Karpas-422 (cell line): ENCODE measurements around the gene ZRANB1. TPM values are rescaled to one million over a fixed set of nuclear protein-coding genes. Genes with fewer than 3 reads are reported as not detected.
"Not testable (repeated sequence)": the region's sequence is repeated elsewhere in the genome, so short reads cannot be mapped to it uniquely, and the experiment has no call there.

Source experiments
- DNase-seq: peaks from one replicate; pipeline ENCODE4 v3.0.0-alpha.2; 2015
- H2AFZ ChIP-seq: fragments of 200-600 bp; sonication (generic); 2 replicates; pipeline ENCODE4 v1.6.1; 2014; ENCODE audit warnings: antibody characterized with exemption, low read length, mixed read lengths
- H3K27ac ChIP-seq: fragments of 200-600 bp; sonication (generic); 2 replicates; pipeline ENCODE4 v1.5.1; 2014; ENCODE audit warnings: mild to moderate bottlenecking, low read length, moderate library complexity
- H3K27me3 ChIP-seq: fragments of 200-600 bp; sonication (generic); 2 replicates; pipeline ENCODE4 v1.6.1; 2014; ENCODE audit warnings: low read length, mixed read lengths
- H3K36me3 ChIP-seq: fragments of 200-600 bp; sonication (generic); 2 replicates; pipeline ENCODE4 v1.6.1; 2014; ENCODE audit warnings: low read length, mixed read lengths; ENCODE audit not compliant: insufficient read depth
- H3K4me1 ChIP-seq: fragments of 200-600 bp; sonication (generic); 2 replicates; pipeline ENCODE4 v1.6.1; 2014; ENCODE audit warnings: mild to moderate bottlenecking, low read length, mixed read lengths
- H3K4me2 ChIP-seq: fragments of 200-600 bp; sonication (generic); 2 replicates; pipeline ENCODE4 v1.6.1; 2014; ENCODE audit warnings: low read length, low read depth, mild to moderate bottlenecking; ENCODE audit not compliant: poor library complexity, severe bottlenecking
- H3K4me3 ChIP-seq: fragments of 200-600 bp; sonication (generic); 2 replicates; pipeline ENCODE4 v1.5.1; 2014; ENCODE audit warnings: mild to moderate bottlenecking, antibody characterized with exemption, low read length, mixed read lengths
- H3K79me2 ChIP-seq: fragments of 200-600 bp; sonication (generic); 2 replicates; pipeline ENCODE4 v1.6.1; 2014; ENCODE audit warnings: mild to moderate bottlenecking, low read length, mixed read lengths
- H3K9ac ChIP-seq: fragments of 200-600 bp; sonication (generic); 2 replicates; pipeline ENCODE4 v1.6.0; 2014; ENCODE audit warnings: low read length
- H3K9me2 ChIP-seq: fragments of 200-600 bp; sonication (generic), shearing (Covaris generic); replicated peaks from 2 replicates; pipeline ENCODE4 v1.6.0; 2014; ENCODE audit warnings: mild to moderate bottlenecking, low read length, moderate library complexity; ENCODE audit not compliant: insufficient read depth
- H3K9me3 ChIP-seq: fragments of 300-700, 200-600 bp; sonication (generic); 2 replicates; pipeline ENCODE4 v1.6.1; 2014; ENCODE audit warnings: low read length, mixed read lengths
- H4K20me1 ChIP-seq: fragments of 200-600 bp; sonication (generic); 2 replicates; pipeline ENCODE4 v1.6.1; 2014; ENCODE audit warnings: mild to moderate bottlenecking, antibody characterized with exemption, low read length, low read depth; ENCODE audit not compliant: insufficient read depth
- total RNA-seq: library from RNA; depleted of rRNA; stranded (reverse); fragments of >200 nt; shearing (Covaris generic); gene quantifications from 2 replicates; pipeline ENCODE4 v1.2.3, GENCODE V29; 2014; ENCODE audit warnings: low replicate concordance

The ZRANB1 gene
- total RNA-seq, 1 experiment from 2014 or later, result 13.1 TPM

DNA sequence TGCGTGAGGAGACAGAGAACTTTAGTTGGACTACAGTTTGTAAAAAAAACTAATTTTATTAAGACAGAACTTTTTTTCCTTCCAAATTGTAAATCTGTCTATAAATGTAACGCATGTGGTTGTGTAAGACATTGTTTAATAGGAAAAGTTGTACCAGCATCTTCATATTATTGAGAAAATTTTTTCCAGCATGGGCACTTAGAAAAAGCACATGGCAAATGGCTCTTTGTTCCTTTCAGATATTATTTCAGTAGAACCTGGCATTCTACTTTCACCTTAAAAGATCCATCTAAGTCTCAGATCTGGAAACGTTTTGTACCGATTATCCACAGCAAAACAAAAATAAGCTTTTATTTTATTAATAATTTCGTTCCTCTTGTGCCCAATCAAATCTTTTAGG lies 43.2 kb downstream of the ZRANB1 start:
- H3K9me3 ChIP-seq, result no peaks in the 10 kb centered on the region
- no peaks in the 10 kb centered on the region for H3K27me3 ChIP-seq
- no peak overlapping the region for H3K27ac ChIP-seq
- H3K79me2 ChIP-seq, result peaks cover 11% of the 10 kb centered on the region
- no peak overlapping the region for H3K4me3 ChIP-seq
- H4K20me1 ChIP-seq, result no peaks in the 10 kb centered on the region
- no peak overlapping the region for H3K4me2 ChIP-seq
- no peaks in the 10 kb centered on the region for H3K4me1 ChIP-seq
- H2AFZ ChIP-seq, result no peak overlapping the region
- DNase-seq, result no peak
- peaks cover 15% of the 10 kb centered on the region; the same call in 1 of the 2 replicates for H3K36me3 ChIP-seq
- no peak overlapping the region for H3K9ac ChIP-seq
- no peaks in the 10 kb centered on the region for H3K9me2 ChIP-seq

- Histone ChIP-seq H3K4me1 (no peaks in the 10 kb centered on the region), H3K9ac (no peak overlapping the region), H3K9me2 (no peaks in the 10 kb centered on the region), H3K79me2 (no peaks in the 10 kb centered on the region), H3K4me3 (no peak overlapping the region), H3K27ac (no peak overlapping the region), H4K20me1 (no peaks in the 10 kb centered on the region), H3K36me3 (peaks cover 11% of the 10 kb centered on the region; the same call in 1 of the 2 replicates), H2AFZ (no peak overlapping the region), H3K4me2 (no peak overlapping the region), H3K27me3 (no peaks in the 10 kb centered on the region), H3K9me3 (no peaks in the 10 kb centered on the region)
- DNase-seq, result no peak
Measured at GRCh38 chr10:124987788-124988187, 45.9 kb downstream of the ZRANB1 start.

GRCh38 chr10:124988753-124989152 lies 46.8 kb downstream of the ZRANB1 start:
- not testable (repeated sequence) for H3K27me3 ChIP-seq, H3K4me1 ChIP-seq, H3K9me2 ChIP-seq, H3K4me3 ChIP-seq, H3K9ac ChIP-seq, H3K4me2 ChIP-seq, H4K20me1 ChIP-seq, H3K9me3 ChIP-seq, H3K27ac ChIP-seq, DNase-seq, H3K36me3 ChIP-seq, H3K79me2 ChIP-seq, H2AFZ ChIP-seq

DNA sequence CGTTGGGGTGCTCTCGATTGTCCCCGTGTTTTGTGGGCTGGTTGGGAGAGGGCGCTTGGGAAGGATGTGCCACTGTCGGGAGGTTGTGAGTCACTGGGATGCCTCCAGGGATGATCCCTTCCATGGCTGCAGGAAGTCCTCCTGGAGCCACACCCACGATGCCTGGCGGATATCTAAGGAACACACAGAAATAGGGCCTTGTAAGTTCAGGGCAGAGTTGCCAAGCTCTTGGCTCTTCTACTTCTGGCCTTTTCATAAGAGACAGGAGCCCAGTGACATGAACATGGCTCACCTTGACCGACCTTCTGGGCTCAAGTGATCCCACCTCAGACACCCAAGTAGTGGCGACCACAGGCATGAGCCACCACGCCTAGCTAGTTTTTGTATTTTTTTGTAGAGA lies 47.6 kb downstream of the ZRANB1 start:
- Histone ChIP-seq H3K9me3 (no peaks in the 10 kb centered on the region), H3K9ac (no peak overlapping the region), H3K4me1 (no peaks in the 10 kb centered on the region), H3K4me3 (no peak overlapping the region), H2AFZ (no peak overlapping the region), H3K27ac (no peak overlapping the region), H3K36me3 (peaks cover 8% of the 10 kb centered on the region; the same call in 1 of the 2 replicates), H4K20me1 (no peaks in the 10 kb centered on the region), H3K4me2 (no peak overlapping the region), H3K27me3 (no peaks in the 10 kb centered on the region), H3K79me2 (no peaks in the 10 kb centered on the region), H3K9me2 (no peaks in the 10 kb centered on the region)
- no peak for DNase-seq

GRCh38 chr10:124990671-124991625 lies 49.0 kb downstream of the ZRANB1 start:
- Histone ChIP-seq H3K9ac (no peak overlapping the region), H3K79me2 (no peaks in the 10 kb centered on the region), H3K36me3 (no peaks in the 10 kb centered on the region), H3K27me3 (no peaks in the 10 kb centered on the region), H2AFZ (no peak overlapping the region), H3K27ac (no peak overlapping the region), H3K4me3 (no peak overlapping the region), H3K4me2 (no peak overlapping the region), H3K9me3 (no peaks in the 10 kb centered on the region), H3K9me2 (no peaks in the 10 kb centered on the region), H4K20me1 (no peaks in the 10 kb centered on the region), H3K4me1 (no peaks in the 10 kb centered on the region)
- DNase-seq, result no peak

GRCh38 chr10:124991835-124992234 lies 49.9 kb downstream of the ZRANB1 start:
- no peak overlapping the region for H3K4me3 ChIP-seq
- H3K27me3 ChIP-seq, result no peaks in the 10 kb centered on the region
- DNase-seq, result no peak
- H2AFZ ChIP-seq, result no peak overlapping the region
- H3K9me2 ChIP-seq, result no peaks in the 10 kb centered on the region
- H3K4me1 ChIP-seq, result no peaks in the 10 kb centered on the region
- no peak overlapping the region for H3K27ac ChIP-seq
- H3K36me3 ChIP-seq, result no peaks in the 10 kb centered on the region
- H4K20me1 ChIP-seq, result no peaks in the 10 kb centered on the region
- H3K9ac ChIP-seq, result no peak overlapping the region
- no peaks in the 10 kb centered on the region for H3K79me2 ChIP-seq
- H3K9me3 ChIP-seq, result no peaks in the 10 kb centered on the region
- H3K4me2 ChIP-seq, result no peak overlapping the region

GRCh38 chr10:124992462-124993344 lies 50.8 kb downstream of the ZRANB1 start:
- no peaks in the 10 kb centered on the region for H3K9me3 ChIP-seq
- no peaks in the 10 kb centered on the region for H3K79me2 ChIP-seq
- no peak overlapping the region for H3K9ac ChIP-seq
- H3K4me3 ChIP-seq, result no peak overlapping the region
- H3K4me1 ChIP-seq, result no peaks in the 10 kb centered on the region
- no peaks in the 10 kb centered on the region for H3K36me3 ChIP-seq
- no peaks in the 10 kb centered on the region for H4K20me1 ChIP-seq
- H3K4me2 ChIP-seq, result no peak overlapping the region
- DNase-seq, result peak; percentile 84
- no peaks in the 10 kb centered on the region for H3K9me2 ChIP-seq
- no peak overlapping the region for H3K27ac ChIP-seq
- H3K27me3 ChIP-seq, result no peaks in the 10 kb centered on the region
- no peak overlapping the region for H2AFZ ChIP-seq

DNA sequence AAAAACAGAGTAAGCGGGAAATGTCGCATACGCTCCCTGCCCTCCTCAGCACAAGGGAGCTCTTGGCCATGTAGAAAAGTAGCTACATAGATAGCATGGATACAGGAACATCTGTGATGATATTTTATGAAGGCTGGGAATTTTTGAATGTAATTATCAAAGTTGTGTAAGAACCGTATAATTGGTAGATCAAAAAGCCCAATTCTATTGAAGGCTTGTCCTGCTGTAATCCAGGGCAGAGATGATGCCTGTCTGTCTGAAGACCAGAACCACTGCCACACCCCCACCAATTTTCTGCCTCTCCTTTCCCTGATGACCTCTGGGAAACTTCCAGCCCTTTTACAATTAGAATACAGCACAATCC lies 51.4 kb downstream of the ZRANB1 start:
- H3K27ac ChIP-seq, result no peak overlapping the region
- no peak overlapping the region for H3K4me3 ChIP-seq
- H3K36me3 ChIP-seq, result no peaks in the 10 kb centered on the region
- DNase-seq, result no peak
- H3K4me1 ChIP-seq, result no peaks in the 10 kb centered on the region
- no peaks in the 10 kb centered on the region for H4K20me1 ChIP-seq
- H3K27me3 ChIP-seq, result no peaks in the 10 kb centered on the region
- no peak overlapping the region for H3K4me2 ChIP-seq
- H3K79me2 ChIP-seq, result no peaks in the 10 kb centered on the region
- H3K9me2 ChIP-seq, result no peaks in the 10 kb centered on the region
- no peaks in the 10 kb centered on the region for H3K9me3 ChIP-seq
- no peak overlapping the region for H2AFZ ChIP-seq
- H3K9ac ChIP-seq, result no peak overlapping the region
